Dermis lymphatic vessel endothelial cell (primary cell): Measurements from ENCODE around the gene RBM25. TPM values are rescaled to one million over a fixed set of nuclear protein-coding genes. Genes with fewer than 3 reads are reported as not detected.

ENCODE experiments used
- total RNA-seq: library from RNA; depleted of rRNA; stranded (reverse); fragments of >200 nt; gene quantifications from 2 replicates; pipeline ENCODE4 v1.2.1, GENCODE V29; 2014

The RBM25 gene
- total RNA-seq: 20.3 and 29.8 TPM in 2 replicates

DNA sequence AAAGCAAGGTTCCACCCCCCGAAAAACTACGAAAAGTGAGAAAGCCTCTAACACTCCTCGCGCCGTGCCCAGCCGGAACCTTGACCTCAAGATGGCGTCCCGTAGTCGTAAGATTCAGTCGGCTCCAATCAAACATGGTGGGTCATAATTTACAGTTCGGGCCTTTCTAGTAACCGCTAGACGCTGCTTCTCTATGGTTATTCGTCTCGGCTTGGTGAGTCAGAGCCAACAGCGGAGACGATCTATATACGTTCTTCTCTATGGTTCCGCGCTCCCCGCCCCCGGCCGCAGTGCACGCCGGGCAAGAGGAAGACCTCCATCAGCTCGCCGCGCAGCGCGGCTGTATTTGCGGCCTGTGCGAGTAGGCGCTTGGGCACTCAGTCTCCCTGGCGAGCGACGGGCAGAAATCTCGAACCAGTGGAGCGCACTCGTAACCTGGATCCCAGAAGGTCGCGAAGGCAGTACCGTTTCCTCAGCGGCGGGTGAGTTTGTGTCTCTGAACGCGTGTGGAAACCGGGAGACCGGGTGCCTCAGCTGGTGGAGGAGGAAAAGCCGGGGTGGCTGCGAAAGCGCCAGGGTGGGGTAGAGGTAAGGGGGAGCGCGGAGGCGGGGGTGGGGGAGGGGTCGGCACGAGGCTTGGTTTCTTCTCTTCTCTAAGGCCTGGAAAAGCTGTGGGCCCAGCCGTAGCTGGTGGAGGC lies at the start of gene RBM25:
RBM25 (plus strand) TSS at position 311 of the 698 bp plus-strand sequence. CDS start 13,108 bp downstream, outside the sequence.

DNA sequence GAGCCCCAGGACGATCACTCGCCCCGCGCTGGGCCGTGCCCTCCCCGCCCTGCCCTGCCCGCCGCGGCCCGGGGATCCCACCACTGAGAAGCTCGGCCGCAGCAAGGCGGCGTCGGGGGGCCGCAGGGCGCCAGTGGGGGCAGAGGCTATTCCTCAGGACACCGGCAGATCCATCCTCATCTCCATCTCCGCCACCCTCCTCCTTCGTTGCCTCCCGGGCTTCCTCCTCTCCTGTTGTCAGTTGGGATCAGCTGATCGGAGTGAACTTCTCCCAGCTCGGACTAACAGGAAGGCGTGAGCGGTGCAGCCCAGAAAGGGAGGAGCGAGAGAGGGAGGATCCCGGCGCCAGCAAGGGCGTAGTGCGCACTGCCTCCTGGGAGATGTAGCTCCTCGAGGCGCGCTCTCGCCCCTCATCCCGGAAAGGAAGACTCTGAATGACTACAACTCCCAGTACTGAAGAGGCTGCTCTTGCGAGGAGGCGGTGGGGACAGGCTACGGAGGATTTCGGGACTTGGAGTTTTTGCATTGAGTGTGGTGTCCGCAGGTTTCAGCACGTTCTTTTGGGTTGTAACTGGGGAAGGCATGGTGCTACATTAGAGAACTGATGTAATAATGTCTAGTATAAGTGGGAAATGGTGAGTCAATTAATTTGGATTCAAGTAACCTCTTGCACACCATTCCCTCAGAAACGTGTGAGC lies 31.3 kb upstream of the RBM25 start, which contains the start of gene ZFYVE1:
ZFYVE1 (minus strand) TSS at position 262 of the 698 bp plus-strand sequence. CDS start 2,598 bp downstream, outside the sequence.

DNA sequence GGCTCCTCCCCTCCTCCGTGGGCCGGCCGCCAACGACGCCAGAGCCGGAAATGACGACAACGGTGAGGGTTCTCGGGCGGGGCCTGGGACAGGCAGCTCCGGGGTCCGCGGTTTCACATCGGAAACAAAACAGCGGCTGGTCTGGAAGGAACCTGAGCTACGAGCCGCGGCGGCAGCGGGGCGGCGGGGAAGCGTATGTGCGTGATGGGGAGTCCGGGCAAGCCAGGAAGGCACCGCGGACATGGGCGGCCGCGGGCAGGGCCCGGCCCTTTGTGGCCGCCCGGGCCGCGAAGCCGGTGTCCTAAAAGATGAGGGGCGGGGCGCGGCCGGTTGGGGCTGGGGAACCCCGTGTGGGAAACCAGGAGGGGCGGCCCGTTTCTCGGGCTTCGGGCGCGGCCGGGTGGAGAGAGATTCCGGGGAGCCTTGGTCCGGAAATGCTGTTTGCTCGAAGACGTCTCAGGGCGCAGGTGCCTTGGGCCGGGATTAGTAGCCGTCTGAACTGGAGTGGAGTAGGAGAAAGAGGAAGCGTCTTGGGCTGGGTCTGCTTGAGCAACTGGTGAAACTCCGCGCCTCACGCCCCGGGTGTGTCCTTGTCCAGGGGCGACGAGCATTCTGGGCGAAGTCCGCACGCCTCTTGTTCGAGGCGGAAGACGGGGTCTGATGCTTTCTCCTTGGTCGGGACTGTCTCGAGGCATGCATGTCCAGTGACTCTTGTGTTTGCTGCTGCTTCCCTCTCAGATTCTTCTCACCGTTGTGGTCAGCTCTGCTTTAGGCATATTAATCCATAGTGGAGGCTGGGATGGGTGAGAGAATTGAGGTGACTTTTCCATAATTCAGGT lies 78.3 kb downstream of the RBM25 start, which contains the start of gene PSEN1:
PSEN1 (plus strand) TSS at position 121 of the 839 bp plus-strand sequence. CDS start 11,513 bp downstream, outside the sequence.

Other genes starting within 250 kb of the RBM25 start
- 0.54 and 1.2 TPM in 2 replicates for gene DPF3, start 164.4 kb upstream of the RBM25 start, total RNA-seq
- 3.8 and 5.1 TPM in 2 replicates for gene DCAF4, start 132.1 kb upstream of the RBM25 start, total RNA-seq
- 16.9 and 17.6 TPM in 2 replicates for gene ZFYVE1, start 31.4 kb upstream of the RBM25 start, total RNA-seq
- gene PSEN1, start 78.0 kb downstream of the RBM25 start, total RNA-seq: 42.6 and 46.1 TPM in 2 replicates
- gene PAPLN, start 179.0 kb downstream of the RBM25 start, total RNA-seq: 25.3 and 40.5 TPM in 2 replicates